IPS DF 4.7 (cell line): Measurements from ENCODE around the gene MOB2.

Experiments used
- DNase-seq: peaks from one replicate; pipeline ENCODE4 v3.0.0-alpha.2; 2013; ENCODE audit warnings: low spot score; ENCODE audit errors: extremely low read depth

MOB2 gene

GRCh38 chr11:1486054-1486825, at the start of gene MOB2:
TSS of gene MOB2 (minus strand) at chr11:1486779. CDS start at chr11:1486556, 223 bp downstream.
- DNase-seq, result no peak

DNA sequence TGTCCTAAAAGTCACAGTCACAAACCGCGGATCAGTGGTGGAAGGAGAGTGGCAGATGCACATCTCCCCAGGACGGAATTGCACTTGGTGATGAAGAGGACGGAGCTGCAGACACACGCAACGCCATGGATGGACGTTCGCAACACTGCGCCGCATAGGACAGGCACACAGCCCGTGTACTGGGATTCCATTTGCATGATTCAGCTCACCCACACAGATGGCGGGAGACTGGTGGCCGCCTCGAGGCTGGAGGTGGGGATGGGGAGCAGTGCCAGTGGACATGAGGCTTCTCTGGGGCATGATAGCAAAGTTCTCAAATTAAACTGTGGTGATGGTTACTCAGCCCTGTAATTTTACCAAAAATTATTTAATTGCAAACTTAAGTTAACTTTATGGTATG, 48.1 kb upstream of the MOB2 start:
- no peak for DNase-seq

- DNase-seq, result no peak
These were observed 47.6 kb upstream of the MOB2 start for GRCh38 chr11:1534171-1534570.

DNA sequence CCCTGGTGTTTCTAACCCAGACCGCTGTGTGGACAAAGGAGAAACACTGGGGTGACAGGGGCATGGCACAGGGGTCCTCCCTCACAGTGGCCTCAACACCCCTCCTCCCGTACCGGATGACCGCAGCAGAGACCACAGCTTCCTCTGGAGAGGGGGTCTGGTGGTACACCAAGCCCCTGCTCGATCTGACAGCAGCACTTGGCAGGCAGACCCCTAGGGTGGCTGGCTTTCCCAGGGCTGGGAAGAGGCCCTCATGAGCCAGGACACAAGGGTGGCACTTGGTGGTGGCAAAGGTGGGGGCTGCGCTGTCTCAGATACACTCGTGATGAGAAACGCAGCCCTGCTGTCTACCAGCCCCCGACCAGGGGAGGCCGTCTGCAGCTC, 46.8 kb upstream of the MOB2 start:
- DNase-seq, result no peak

- DNase-seq, result no peak
These were observed 46.2 kb upstream of the MOB2 start for GRCh38 chr11:1532606-1533341.

DNA sequence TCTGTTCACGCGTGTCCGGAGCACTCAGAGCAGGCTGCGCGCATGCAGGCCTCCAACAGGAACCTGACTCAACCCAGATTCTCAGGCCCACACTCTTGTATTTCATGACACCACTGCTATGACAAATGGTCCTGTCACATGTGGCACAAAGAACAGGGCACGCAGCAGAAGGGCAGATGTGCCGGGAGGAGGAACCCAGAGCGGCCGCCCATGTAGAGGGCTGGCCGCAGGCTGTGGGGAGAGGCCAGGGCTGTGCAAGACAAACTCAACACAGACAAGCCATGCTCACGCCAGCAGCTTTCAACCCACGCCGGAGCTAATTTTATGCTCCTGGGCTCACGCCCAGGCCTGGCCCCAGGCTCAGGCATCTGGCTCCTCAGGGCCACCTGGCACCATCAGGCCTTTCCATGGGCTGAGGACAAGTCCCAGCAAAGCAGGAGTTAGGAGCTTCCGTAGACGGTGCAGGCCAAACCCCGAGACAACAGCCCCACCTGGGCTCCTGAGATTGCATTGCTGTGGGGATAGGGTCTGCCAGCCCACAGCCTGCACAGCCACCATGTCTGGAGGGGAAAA, 45.5 kb upstream of the MOB2 start:
- no peak for DNase-seq

DNA sequence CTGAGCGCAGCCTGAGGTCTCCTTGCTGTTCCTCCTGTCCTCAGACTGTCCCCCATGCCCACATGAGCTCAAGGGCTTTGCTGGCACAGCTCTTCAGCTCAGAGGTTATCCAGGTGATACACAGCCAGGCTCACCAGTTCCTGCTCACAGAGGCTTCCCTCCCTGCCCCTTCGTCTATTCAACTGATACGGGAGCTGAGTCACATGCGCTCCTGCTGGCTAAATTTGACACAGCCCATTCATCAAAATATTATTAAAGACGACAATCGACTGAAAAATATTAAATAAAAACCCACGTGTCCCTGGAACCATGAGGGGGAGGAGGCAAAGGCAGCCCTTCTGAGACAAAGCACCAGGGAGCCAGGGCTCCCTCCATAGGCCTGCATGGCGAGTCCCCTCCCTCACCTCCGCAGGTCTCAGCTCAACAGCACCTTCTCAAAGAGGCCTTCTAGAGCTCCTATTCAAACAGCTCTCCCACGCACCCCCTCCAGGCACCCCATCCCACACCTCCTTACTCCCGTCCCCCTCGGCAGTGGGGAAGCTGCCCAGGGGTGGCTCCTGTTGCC, 45.0 kb upstream of the MOB2 start:
- DNase-seq, result no peak

- DNase-seq, result no peak
These were observed 44.3 kb upstream of the MOB2 start for GRCh38 chr11:1530686-1531448.

GRCh38 chr11:1529774-1530173, 43.2 kb upstream of the MOB2 start:
- DNase-seq, result no peak

- no peak for DNase-seq
These were observed 42.7 kb upstream of the MOB2 start for GRCh38 chr11:1529286-1529685.

DNA sequence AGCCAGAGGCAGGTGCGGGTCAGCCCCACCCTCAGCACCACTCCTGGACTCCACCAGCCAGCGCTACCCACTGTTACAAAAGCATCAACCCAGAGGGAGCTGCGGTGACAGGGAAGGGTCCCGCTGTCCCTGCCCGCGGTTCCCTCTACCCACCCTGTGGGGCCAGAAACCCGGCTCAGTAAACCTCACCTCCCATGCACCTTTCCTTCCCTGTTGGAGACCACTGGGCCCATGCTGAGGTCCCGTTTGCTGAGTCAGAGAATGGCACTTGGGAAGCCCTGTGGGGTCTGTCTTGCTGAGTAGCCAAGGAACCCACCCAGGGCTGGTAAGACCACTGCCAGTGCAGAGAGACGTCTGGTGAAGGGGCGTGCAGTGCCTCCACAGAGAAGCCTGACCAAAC, 42.1 kb upstream of the MOB2 start:
- DNase-seq, result no peak

GRCh38 chr11:1526785-1527184, 40.2 kb upstream of the MOB2 start:
- no peak for DNase-seq

GRCh38 chr11:1523779-1524178, 37.2 kb upstream of the MOB2 start:
- DNase-seq, result no peak

DNA sequence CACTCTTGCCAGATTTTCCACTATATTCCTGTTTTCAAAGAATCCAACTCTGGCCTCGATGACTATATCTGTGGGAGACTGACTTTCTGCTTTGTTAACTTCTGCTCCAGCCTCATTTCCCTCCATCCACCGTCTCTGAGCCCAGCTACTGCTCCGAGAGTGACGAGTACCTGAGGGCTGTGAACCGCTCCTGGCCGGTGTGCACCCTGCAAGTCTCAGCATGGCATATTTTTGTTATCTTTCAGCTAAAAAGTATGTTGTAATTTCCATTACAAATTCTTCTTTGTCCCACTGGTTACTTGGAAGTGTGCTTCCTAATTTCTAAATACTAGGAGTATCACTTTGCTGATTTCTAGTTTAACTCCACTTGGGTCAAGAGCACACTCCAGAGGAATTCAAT, 36.5 kb upstream of the MOB2 start:
- no peak for DNase-seq

- no peak for DNase-seq
These were observed 35.5 kb upstream of the MOB2 start for GRCh38 chr11:1522081-1522424.

DNA sequence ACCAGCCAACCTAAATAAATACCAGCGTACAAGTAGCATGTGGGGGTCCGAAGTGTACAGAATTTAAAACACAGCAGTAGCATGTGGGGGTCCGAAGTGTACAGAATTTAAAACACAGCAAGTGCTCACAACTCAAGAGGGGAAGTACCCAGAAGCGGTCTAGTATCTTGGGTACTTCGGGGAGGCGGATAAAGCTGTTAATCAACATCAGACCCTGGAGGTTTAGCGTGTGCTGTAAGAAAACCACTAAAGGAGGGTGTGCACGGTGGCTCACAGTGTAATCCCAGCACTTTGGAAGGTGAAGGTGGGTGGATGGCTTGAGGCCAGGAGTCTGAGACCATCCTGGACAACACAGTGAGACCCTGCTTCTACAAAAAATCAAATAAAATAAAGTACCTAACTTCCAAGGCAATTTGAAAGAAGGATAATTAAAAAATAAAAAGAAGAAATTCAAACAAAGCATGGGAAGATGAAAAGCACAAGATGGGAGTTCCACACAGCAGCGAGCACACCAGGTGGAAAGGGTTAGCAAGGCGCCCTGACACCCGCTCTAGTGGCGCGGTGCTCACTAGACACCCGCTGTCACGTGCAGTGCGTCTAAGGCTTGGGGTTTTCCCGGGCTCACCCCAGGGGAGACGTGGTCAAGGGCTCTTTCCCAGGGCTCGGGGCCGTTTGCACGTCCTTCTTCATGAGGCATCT, 35.0 kb upstream of the MOB2 start:
- no peak for DNase-seq

GRCh38 chr11:1520663-1521267, 34.2 kb upstream of the MOB2 start:
- DNase-seq, result no peak

DNA sequence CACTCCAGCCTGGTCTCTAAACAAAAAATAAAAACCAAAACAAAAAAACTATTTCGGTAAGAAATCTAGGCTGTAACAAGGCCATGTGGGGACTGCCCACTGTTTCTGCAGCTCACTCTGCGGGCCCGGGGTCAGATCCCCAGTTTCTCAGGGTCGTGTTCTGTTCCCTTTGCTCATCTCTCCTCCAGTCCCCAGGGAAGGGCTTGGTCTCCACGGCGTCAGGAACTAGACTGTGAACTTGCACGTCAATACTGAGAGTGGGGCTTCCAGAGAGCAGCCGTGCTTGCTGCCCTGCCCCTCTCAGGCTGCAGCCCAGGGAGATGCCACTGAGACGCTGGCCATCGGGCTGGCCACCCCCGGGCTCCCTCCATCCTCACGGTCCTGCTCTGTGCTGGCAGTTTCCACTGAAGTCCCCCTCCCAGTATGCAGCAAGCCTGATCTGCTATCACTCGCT, 33.7 kb upstream of the MOB2 start:
- no peak for DNase-seq

DNA sequence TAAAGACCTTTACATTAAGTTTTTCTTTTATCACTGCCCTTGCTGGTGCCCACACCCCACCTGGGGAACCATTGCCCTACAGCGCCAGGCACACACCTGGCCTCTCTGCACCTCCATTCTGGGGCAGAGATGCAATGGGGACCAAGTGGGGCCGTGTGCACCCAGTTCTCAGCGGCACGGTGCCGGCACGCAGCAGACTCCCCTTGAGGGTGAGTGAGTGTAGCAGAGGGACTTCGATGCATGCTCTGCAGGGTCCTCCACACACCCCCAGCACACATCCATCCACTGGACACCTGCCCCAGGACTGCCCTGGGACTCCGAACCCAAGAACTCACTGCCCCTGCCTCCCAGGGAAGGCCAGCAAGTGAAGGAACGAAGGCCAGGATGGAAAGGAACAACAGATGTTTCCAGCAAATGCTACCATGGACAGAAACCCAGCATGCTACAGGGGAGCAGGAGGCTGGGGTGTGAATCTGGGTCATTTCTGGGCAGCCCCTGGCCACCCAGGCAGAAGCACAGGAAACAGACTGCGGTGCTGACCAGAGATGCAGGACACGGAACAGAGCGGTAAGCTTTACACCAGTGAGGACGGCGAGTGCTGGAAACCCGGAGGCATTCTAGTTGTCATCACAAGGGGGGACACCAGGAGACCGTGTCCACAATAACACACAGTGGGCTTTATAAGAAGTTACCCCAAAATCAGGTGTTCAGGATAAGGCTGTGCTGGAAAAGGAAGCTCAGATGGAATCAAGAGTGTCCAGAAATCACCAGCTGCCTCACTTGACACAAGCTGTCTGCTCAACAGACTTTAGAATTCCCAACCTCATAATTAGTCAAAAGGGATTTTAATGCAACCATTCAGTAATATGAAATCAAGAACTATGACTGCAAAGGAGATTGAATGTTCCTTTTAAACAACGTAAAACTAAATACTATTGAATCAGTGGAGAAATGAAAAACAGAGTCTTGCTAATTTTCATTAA, 32.7 kb upstream of the MOB2 start:
- no peak for DNase-seq
